ENCODE measurements around the gene STX11. TPM values are rescaled to one million over a fixed set of nuclear protein-coding genes. Genes with fewer than 3 reads are reported as not detected.

The STX11 gene
- total RNA-seq, 2 experiments from 2014 or later: 19.6 to 20.9 TPM

GRCh38 chr6:144223686-144224085 lies 73.4 kb downstream of the STX11 start:
- Mint-ChIP-seq H3K27me3 (no peaks in the 10 kb centered on the region), H3K4me3 (no peak overlapping the region), H3K36me3 (ENCODE audit: low read depth) (no peaks in the 10 kb centered on the region), H3K4me1 (no peaks in the 10 kb centered on the region), H3K9me3 (ENCODE audit: low read depth) (no peaks in the 10 kb centered on the region), H3K27ac (no peak overlapping the region)
- ChIA-PET CTCF (interaction anchor here (1.2 to 1.4 kb wide), 4 partner anchors 9 to 109 kb away, joined by 3 to 6 read pairs (median 4); no protein-coding TSS in a partner anchor), POLR2A (interaction anchor here (0.5 kb wide), 1 partner anchor 65 kb away, joined by 6 read pairs; no protein-coding TSS in a partner anchor)
- ATAC-seq: no peak
- DNase-seq: no peak
- intact Hi-C loops (cut with DNase I, micrococcal nuclease): no loop called here

DNA sequence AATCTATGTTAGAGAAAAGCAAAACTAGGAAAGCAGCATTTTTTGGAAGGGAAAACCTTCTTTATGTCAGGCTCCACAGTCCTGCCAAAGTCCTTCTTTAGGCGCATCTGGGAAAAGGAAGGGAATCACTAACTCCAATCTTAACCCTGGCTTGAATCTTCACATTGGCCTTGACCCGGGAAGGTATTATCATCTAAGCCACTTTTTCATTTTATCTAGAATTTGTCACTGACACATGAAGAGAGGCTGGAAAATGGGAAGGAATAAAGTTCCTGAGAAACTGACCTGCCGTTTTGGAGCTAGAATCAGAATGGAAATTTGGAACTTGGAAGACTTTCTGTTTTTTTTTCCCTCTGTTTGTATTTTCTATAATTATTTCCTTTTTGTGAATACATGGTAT lies 81.4 kb downstream of the STX11 start:
- ATAC-seq (no peak), DNase-seq (no peak)
- no peaks in the 10 kb centered on the region for H3K36me3 Mint-ChIP-seq (ENCODE audit: low read depth)
- H3K27me3 Mint-ChIP-seq: no peaks in the 10 kb centered on the region
- intact Hi-C loops (cut with DNase I, micrococcal nuclease): no loop called here
- no peaks in the 10 kb centered on the region for H3K9me3 Mint-ChIP-seq (ENCODE audit: low read depth)
- ChIA-PET CTCF (interaction anchor here (0.6 to 2.6 kb wide), 2 partner anchors 13 to 775 kb away, joined by 3 to 11 read pairs; no protein-coding TSS in a partner anchor), POLR2A (no interaction called here)
- H3K4me3 Mint-ChIP-seq: no peak overlapping the region
- no peak overlapping the region for H3K27ac Mint-ChIP-seq
- H3K4me1 Mint-ChIP-seq: no peaks in the 10 kb centered on the region

DNA sequence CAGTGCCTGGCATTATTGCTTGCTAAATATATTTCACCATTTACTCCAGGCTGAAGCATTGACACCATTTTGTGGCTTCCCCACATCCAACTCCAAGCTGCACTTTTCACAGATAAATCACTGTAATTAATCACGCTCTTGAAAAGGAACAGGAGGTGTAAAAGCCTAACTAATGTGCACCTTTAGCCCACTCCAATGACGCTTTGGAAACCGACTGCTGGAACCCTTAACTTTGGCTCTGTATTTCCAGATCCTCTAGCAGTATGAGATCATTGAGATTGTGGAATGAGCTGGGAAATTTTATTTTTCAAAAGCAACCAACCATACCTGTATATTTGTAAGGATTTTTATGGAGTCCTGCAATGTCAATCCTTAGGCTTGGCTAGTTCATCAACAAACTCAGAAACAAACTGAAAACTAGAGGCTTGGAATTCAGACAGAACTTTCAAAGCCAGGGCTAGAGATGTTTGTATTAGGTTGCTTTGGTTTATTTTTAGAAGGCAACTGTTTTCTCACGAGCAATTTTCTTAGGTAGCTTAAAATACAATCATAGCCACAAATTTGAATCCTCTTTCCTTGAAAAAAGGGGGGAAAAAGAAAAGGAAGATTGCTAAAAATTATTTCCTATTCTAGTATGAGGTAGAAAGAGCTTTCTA lies 82.0 kb downstream of the STX11 start:
- H3K36me3 Mint-ChIP-seq (ENCODE audit: low read depth): no peaks in the 10 kb centered on the region
- ChIA-PET POLR2A (no interaction called here), CTCF (interaction anchor here (1.5 to 2.6 kb wide), 2 partner anchors 9 to 14 kb away, joined by 3 to 11 read pairs; no protein-coding TSS in a partner anchor)
- DNase-seq: no peak
- no peaks in the 10 kb centered on the region for H3K4me1 Mint-ChIP-seq
- no peak overlapping the region for H3K4me3 Mint-ChIP-seq
- intact Hi-C loops (cut with DNase I, micrococcal nuclease): no loop called here
- no peak for ATAC-seq
- no peaks in the 10 kb centered on the region for H3K9me3 Mint-ChIP-seq (ENCODE audit: low read depth)
- H3K27ac Mint-ChIP-seq: no peak overlapping the region
- no peaks in the 10 kb centered on the region for H3K27me3 Mint-ChIP-seq

- Mint-ChIP-seq H3K36me3 (ENCODE audit: low read depth) (no peaks in the 10 kb centered on the region), H3K4me1 (no peaks in the 10 kb centered on the region), H3K4me3 (no peak overlapping the region), H3K27me3 (no peaks in the 10 kb centered on the region), H3K9me3 (ENCODE audit: low read depth) (no peaks in the 10 kb centered on the region), H3K27ac (no peak overlapping the region)
- intact Hi-C loops (cut with DNase I, micrococcal nuclease): no loop called here
- ChIA-PET CTCF (interaction anchor here (1.5 to 2.6 kb wide), 2 partner anchors 10 to 14 kb away, joined by 3 to 11 read pairs; no protein-coding TSS in a partner anchor), POLR2A (no interaction called here)
- ATAC-seq (no peak), DNase-seq (no peak)
Observed at GRCh38 chr6:144232832-144233230, 82.5 kb downstream of the STX11 start.

DNA sequence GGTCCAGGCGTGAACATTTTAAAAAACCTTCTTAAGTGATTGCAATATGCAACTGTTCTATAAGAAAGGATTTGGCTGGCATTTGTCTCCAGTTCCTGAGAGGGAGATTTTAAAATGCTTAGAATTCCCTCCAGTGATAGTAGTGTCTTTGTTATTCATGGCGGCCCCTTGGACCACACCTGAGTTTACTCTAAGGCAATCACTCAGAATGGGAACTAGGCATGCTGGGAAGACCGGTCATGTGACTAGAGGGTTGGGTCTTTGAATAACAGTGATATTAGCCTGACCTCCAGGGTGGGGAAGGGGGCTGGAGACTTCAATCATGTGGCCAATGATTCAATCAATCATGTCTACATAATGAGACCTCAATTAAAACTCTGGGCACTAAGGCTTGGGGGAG lies 84.1 kb downstream of the STX11 start:
- Mint-ChIP-seq H3K4me1 (no peaks in the 10 kb centered on the region), H3K9me3 (ENCODE audit: low read depth) (no peaks in the 10 kb centered on the region), H3K36me3 (ENCODE audit: low read depth) (no peaks in the 10 kb centered on the region), H3K27ac (no peak overlapping the region), H3K4me3 (no peak overlapping the region), H3K27me3 (no peaks in the 10 kb centered on the region)
- POLR2A ChIA-PET: no interaction called here
- ATAC-seq: no peak
- DNase-seq: no peak
- CTCF ChIA-PET: no interaction called here
- intact Hi-C loops (cut with DNase I, micrococcal nuclease): no loop called here

DNA sequence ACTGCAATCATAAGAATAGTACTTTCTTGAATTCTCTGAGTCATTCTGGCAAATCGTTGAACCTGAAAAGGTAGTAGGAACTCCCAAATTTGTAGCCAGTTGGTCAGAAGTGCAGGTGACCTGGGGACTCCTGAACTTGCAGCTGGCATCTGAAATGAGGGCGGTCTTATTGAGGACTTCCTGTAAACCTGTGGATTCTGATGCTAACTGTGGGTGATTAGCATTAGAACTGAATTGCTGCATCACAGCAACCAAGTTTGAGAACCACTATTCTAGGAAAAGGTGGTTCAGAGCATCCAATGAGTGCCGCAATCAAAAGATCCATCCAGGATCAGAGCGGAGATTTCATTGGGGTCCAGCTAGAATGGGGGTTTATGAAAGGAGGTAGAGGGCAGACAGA lies 84.6 kb downstream of the STX11 start:
- intact Hi-C loops (cut with DNase I, micrococcal nuclease): no loop called here
- no peaks in the 10 kb centered on the region for H3K27me3 Mint-ChIP-seq
- ATAC-seq: no peak
- no peaks in the 10 kb centered on the region for H3K9me3 Mint-ChIP-seq (ENCODE audit: low read depth)
- ChIA-PET POLR2A (interaction anchor here (0.5 kb wide), 1 partner anchor 258 kb away, joined by 8 read pairs; no protein-coding TSS in a partner anchor), CTCF (interaction anchor here (0.7 kb wide), 1 partner anchor 11 kb away, joined by 3 read pairs; no protein-coding TSS in a partner anchor)
- no peaks in the 10 kb centered on the region for H3K36me3 Mint-ChIP-seq (ENCODE audit: low read depth)
- H3K4me3 Mint-ChIP-seq: no peak overlapping the region
- H3K4me1 Mint-ChIP-seq: no peaks in the 10 kb centered on the region
- H3K27ac Mint-ChIP-seq: no peak overlapping the region
- DNase-seq: no peak

Other genes with a start within 250 kb of the STX11 start
- 10 to 100 TPM; 15.9 to 16.3 TPM for gene PLAGL1, start 142.3 kb upstream of the STX11 start, total RNA-seq
- gene SF3B5, start 54.9 kb upstream of the STX11 start, total RNA-seq: 100 to 1,000 TPM; 152 to 164 TPM
- 10 to 100 TPM; 43.4 to 46.2 TPM for gene UTRN, start 134.8 kb downstream of the STX11 start, total RNA-seq

Data from activated CD4-positive, alpha-beta T cell treated with anti-CD3 and anti-CD28 coated beads for 36 hours (primary cell).